HG03439 (cell line): ENCODE data around the gene JDP2.
"Not testable (repeated sequence)": the region's sequence is repeated elsewhere in the genome, so short reads cannot be mapped to it uniquely, and the experiment has no call there.

Experiments
- ATAC-seq: cut with Tn5 transposase; IDR thresholded peaks from one replicate; pipeline ENCODE4 v1.9.1; 2021; ENCODE audit warnings: mild to moderate bottlenecking, moderate library complexity; ENCODE audit not compliant: unreplicated experiment

Gene JDP2, protein sequence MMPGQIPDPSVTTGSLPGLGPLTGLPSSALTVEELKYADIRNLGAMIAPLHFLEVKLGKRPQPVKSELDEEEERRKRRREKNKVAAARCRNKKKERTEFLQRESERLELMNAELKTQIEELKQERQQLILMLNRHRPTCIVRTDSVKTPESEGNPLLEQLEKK

DNA sequence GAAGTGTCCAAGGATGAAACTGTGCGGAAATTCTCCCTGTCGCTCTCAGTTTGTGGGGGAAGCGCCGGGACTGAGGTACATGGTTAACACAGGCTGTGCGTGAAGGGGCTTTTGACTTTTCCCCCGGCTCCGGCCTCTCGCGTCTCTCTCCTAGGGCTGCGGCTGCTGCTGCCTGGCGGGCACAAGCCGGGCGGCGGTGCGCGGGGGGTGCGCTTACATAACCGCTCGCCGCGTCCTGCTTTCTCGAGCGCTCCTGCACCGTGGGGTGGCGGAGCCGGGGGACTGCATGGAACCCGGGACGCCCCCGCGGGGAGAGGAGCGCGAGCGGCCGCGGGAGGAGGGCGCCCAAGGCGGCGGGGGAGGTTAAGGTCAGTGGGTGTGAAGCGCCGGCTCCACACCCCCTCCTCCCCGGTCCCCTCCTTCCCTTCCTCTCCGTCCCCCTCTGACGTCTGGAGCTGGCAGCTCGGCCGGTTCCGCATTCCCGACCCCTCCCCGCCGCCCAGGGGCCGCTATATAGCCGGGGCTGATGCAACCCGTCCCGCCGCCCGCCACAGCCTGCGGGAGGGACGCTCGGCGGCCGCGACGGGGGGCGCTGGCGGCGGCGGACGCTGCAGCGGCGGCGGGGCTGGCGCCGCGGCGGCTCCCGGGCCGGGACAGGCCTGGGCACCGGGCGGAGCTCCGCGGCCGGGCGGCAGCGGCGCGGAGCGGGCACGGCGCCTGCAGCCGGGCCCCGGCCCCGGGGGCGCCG lies at the start of gene JDP2:
JDP2 (plus strand) TSS at position 541 of the 748 bp plus-strand sequence. CDS start 9,899 bp downstream, outside the sequence.
- ATAC-seq, result peak; percentile 34

DNA sequence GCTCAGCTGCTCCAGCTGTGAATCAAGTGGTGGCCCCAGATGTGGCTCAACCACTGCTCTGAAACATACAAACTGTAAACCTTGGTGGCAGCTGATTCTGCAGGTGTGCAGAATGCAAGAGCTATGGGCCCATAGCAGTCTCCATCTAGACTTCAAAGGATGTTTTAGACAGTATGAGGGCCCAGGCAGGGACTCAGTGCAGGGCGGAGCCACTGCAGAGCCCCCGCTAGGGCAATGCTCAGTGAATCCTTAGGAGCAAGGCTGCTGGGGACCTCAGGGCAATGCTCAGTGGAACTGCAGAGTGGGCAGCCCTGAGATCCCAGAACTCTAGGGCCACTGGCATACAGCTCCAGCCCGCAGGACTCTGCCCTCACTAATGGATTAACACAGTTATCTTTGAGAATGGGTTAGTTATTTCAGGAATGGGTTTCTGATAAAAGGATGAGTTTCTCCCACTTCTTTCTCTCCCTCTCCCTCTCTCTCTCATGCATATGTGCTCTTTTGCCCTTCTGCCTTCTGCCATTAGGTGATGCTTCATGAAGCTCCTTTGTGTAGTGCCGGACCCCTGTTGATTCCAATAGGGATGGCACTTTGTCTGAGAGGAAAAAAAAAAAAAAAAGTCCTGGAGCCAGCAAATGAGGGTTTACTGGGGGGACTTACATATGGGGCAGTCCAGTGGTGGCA lies 48.4 kb upstream of the JDP2 start:
- no peak for ATAC-seq

DNA sequence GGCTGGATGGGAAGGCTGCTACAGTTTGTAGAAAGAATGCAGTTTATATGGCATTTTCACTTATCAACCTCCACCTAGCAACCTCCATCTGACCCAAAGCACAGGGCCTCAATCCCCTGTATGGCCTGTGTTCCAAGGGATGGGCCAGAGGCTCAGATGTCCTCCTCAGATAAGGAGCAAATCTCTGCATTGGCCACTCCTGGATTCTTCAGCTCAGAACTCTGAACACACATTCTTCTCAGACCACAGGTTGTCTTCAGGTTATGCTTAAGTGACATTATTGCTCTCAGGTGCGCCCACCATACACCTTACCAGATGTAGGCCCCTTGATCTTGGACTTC lies 47.9 kb upstream of the JDP2 start:
- no peak for ATAC-seq

DNA sequence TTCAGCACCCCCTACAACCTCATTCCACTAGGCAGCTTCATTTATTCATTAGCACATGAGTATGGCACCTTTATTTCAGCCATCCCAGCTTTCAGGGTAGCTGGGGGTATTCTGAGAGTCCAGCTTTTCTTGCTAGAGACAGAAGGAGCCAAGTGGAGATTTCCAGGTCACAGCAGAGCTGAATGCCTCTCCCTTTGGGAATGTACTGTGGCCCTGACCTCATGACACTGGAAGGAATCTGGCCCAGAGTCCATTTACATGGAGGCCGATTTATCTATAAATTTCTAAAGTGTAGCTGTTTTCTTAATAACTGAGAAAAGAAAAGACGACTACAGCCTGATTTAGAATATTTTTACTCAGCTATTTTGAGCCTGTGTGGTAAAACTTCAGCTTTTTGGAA lies 47.2 kb upstream of the JDP2 start:
- no peak for ATAC-seq

DNA sequence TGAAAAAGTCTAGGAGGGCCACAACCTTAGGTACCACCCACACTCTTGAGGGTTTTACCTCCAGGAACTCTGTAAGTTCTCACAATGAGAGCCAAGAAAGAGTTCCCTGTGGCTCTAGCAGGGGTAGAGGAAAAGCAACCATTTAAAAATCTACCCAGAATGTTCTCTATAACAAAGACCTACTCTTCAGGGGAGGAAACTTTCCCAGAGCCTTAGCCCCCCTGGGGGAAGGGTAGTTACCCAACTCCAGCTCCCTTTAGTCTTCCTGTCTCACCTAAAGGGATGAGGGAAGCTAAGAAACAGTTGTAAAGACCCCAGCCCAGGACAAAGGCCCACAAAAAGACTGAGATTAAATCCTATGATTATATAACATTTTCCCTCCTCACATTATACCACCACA lies 46.2 kb upstream of the JDP2 start:
- no peak for ATAC-seq

DNA sequence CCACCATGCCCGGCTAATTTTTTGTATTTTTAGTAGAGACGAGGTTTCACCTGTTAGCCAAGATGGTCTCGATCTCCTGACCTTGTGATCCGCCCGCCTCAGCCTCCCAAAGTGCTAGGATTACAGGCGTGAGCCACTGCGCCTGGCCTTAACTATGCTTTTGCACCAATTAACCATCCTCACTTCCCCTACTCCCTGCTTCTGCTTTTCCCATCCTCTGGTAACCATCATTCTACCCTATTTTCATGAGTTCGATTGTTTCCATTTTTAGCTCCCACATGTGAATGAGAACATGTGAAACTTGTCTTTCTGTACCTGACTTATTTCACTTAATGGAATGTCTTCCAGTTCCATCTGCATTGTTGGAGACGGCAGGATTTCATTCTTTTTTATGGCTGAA lies 44.6 kb upstream of the JDP2 start:
- ATAC-seq, result not testable (repeated sequence)

DNA sequence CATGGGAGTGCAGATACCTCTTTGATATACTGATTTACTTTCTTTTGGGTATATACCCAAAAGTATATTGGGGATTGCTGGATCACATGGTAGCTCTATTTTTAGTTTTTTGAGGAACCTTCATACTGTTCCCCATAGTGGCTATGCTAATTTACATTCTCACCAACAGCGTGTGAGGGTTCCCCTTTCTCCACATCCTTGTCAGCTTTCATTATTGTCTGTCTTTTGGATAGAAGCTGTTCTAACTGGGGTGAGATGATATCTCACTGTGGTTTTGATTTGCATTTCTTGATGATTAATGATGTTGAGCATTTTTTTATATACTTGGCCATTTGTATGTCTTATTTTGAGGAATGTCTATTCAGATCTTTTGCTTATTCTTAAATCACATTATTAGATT lies 44.1 kb upstream of the JDP2 start:
- no peak for ATAC-seq

DNA sequence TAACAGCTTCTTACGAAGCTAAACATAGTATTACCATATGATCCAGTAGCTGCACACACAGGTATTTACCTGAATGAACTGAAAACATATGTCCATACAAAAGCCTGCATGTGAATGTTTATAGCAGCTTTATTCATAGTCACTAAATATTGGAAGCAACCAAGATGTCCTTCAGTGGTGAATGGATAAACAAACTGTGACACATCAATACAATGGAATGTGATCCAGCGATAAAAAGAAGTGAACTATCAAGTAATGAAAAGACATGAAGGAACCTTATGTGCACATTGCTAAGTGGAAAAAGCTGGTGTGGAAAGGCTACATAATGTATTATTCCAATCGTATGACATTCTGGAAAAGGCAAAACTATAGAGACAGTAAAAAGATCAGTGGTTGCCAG lies 38.1 kb upstream of the JDP2 start:
- ATAC-seq, result no peak

DNA sequence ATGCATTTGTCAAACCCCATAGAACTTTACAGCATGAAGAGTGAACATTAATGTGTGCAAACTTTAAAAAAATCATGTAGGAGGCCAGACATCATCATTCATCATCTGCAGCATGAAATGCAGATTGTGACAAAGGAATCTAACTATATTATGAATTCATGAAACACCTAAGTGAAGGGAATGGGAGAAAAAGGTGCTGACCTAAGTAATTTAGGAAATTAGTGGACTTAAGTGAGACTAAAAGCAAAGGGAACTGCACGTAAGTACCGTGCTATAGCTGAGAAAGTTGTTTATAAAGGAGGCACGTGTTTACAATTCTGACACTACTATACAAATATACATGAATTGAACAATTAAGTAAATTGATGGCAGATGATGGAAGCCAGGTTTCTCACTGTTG lies 37.6 kb upstream of the JDP2 start:
- no peak for ATAC-seq

DNA sequence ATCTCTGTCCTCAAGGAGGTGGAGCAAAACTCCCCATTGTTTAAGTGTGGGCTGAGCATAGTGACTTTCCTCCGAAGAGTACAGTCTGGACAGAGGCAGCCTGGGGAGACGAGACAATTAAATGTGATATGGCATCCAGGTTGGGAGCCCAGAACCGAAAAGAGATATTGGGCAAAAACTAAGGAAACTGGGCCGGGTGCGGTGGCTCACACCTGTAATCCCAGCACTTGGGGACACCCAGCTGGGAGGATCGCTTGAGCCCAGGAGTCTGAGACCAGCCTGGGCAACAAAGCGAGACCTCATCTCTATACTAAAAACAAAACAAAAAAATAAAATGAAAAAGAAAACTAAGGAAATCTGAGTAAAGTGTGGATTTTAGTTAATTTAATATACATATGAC lies 35.9 kb upstream of the JDP2 start:
- no peak for ATAC-seq

DNA sequence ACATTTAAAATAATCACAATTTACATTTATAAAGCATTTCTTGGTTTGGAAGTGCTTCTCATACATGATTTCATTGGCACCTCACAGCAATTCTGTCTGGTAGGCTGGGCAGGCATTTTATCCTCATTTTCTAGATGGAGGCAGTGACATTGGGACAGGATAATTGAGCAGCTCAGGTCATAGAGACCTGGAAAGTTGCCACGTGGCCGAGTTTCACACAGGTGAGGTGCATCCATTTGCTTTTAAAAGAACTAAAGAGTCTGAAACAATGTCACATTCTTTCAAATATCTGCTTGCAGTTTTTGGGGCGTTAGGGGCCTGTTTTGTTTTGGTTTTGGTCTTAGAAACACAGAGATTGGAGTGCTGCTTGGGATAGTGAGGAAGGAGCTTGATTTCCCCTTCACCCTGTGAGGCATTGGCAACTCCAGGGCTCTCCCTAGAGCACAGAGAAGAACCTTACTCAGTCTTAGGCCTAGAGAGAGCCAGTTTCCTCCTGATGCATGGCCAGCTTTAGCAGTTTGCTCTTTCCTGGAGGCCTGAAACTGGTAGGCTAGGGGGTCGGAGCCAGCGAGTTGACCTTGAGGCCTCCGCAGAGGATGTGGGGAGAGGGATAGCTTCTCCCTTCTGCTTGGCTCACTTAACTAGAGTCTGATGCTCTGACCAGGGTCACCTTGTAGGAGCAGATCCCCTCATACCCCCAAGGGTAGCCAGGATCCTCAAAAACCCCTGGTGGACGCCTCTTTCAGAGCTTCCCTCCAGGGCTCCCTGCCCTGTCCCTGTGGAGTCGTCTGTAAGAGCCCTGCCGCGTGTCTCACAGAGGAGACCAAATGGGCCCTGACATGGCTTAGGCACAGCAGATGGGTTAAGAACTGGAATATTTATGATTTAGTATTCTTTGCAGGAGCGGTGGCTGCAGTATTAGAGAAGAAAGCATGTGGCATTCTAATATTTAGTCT lies 34.9 kb upstream of the JDP2 start:
- ATAC-seq, result no peak

DNA sequence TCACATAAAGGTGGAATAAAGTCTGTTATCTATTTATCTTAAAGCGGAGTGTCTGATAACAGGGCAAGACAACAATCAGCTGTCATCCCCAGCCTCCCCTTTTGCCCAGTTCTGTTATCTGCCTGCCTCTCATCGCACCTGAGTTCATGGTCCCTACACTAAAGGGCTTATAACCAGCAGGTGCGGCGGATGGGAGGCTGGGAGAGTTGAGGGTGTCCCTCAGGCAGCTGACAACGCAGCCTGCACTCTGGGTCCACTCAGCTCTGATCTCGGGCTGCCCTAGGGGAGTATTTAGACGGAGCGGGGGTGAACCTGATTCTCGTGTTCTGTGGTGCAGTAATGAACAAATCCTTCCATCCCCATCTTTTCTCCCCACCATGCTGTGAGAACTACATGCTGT lies 34.0 kb upstream of the JDP2 start:
- no peak for ATAC-seq

DNA sequence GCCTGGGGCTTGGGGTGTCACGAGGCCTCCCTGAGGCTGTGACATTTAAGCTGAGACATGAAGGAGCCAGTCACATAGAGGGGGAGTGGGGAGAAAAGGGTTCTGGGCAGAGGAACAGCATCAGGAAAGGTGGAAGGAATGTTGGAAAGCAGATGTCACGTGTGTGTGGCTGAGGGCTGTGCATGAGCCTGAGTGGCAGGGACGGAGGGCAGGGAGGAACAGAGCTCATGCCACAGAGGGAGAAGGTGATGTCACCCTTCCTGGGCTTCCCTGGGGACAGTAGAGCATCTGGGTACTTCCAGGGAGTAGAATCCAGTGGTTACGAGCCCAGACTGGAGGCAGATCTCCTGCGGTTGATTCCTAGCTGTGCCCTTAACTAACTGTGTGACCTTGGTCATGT lies 32.0 kb upstream of the JDP2 start:
- no peak for ATAC-seq

DNA sequence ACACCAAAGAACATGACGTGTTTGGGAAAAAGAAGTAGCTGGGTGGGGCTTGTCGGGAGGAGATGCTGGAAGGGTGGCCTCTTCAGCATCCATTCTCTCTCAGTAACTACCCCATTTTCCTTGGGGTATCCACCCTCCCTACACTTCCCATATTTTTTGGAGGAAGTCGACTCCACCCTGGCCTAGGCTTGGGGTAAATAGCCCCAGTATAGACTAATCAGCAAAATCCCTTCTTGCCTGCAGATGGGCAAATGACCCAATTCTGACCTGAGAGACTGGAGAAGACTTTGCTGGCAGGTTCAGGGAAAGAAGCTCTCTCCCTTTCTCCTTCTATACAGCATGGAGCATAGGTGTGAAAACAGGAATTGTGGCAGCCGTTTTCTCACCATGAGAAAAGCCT lies 28.5 kb upstream of the JDP2 start:
- ATAC-seq, result no peak

DNA sequence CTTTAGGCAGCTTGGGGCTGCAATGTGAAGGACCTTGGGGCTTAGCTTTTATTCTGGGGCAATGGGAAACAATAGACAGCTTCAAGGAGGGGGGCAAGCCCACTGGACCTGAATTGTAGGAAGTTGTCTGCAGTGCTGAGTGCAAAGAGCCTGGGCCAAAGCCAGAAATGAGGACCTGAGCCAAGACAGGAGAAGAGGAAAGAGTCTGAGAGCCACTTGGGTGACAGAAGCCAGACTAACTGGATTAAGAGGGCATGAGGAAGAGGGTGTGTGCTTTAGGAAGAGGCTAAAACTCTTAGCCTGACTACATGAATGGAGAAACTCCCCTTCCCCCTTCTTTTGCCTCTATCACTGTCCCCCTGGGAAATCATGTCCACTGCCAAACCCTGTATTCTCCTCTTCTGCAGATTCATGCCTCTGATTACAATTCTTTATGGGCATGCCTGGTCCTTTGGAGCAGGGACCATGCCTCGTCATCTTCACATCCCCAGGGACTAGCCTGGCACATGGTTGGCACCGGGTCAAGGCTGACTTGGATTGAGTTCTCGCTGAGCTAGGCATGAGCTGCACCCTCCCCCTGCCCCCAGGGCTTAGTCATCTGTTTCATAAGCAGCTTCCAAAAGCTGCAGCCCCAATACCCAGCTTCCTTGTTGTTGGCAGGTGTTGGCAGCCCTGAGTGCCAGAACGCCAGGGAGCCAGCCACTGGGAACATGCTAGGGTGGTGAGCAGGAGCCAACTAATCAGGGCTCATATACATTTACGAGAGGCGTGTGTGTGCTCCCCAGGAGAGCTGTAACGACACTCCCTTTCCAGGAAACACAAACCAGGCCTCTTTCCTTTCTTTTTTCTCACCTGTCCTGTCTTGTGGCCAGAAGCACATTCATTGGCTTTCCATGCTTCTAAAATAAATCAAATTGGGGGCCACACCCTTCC lies 27.7 kb upstream of the JDP2 start:
- no peak for ATAC-seq

DNA sequence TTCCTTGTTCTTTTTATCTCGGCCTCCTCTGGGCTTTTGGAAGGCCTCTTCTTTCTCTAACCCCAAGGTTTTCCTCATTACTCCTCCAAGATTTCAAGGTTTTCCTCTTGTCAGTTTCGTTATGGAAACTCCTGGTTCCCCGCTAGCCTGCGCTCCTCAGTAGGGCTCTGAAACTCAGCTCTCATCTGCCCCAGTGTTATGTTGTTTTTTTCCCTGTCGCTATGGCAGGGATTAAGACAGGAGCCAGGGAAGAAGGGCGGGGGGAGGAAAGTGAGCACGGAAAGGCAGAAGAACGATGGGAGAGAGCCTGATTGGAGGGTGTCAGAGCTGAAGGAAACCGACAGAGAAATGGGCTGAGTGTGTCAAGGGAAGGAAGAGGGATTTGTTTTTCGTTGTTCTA lies 26.5 kb upstream of the JDP2 start:
- no peak for ATAC-seq

DNA sequence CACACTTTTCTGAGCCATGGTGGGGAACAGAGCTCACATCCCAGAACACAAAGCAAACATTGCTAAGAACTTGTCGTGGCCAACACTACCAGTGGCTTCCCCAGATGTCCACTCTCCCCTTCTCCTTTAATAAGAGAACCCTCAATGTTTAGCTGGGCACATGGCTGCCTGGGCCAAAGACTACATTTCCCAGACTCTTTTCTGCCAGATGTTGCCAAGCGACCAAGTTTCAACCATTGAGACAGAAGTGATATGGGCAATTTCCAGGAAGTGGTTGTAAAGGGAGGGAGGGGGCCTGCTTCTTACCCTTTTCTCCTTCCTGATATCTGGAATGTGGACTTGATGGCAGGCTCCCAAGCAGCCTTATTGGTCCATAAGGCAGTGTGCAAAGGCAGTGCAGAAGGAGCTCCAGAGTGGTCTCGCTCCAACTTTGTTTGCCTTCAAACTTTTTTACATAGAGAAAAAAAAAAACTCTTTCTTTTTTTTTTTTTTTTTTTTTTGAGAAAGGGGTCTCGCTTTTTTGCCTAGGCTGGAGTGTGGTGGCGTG lies 24.9 kb upstream of the JDP2 start:
- ATAC-seq, result no peak

DNA sequence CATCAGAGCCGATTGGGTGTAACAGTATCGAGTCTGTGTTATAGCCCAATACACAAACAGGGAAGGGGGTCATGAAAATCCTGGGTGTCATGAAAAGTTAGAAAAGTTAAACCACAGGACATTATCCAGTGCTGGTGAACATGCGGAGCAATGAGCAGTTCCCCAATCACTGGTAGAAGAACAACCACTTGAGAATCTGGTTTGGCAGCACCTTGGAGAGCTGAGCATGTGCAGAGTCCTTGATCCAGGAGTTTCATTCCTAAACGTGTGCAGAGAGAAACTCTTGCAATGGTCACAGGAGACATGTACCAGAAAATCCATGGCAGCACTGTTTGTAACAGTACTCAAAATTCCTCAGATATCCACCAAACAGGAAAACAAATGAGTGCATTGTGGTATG lies 23.0 kb upstream of the JDP2 start:
- ATAC-seq, result no peak

DNA sequence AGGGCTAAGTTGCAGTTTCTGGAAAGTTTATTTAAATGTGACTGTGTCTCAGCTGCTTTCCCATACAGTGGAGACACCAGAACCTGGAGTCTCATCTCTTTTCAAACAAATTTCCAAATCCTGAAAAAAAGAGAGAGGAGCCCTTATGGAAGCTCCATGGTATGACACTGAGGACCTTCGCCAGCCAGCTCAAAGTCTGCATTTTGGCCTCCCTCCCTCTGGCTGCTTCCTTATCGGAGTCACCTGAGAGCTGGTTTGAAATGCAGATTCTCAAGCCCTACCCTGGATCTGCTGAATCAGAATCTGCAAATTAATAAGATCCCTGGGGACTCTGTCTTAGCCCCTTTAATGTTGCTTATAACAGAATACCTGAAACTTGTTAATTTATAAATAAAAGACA lies 21.7 kb upstream of the JDP2 start:
- ATAC-seq, result no peak

DNA sequence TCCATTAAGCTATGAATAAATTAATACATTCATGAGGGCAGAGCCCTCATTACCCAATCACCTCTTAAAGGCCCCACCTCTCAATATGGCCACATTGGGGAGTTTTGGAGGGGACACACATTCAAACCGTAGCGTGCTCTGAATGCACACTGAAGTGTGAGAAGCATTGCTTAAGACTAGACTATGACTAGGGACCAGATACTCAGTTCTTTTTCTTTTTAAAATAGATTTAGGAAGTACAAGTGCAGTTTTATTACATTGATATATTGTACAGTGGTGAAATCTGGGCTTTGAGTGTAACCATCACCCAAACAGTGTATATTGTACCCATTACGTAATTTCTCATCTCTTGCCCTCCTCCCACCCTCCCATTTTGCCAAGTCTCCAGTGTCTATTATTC lies 21.0 kb upstream of the JDP2 start:
- no peak for ATAC-seq
